Ovary (tissue), 3 donors: ENCODE results near the gene TAGLN.

Source experiments
- EP300 ChIP-seq: sonication (generic); formaldehyde crosslinking; IDR thresholded peaks from one replicate; pipeline ENCODE4 v1.6.1; 2017; ENCODE audit warnings: antibody characterized with exemption
- POLR2A ChIP-seq: fragments of 450-650 bp; IDR thresholded peaks from one replicate; pipeline ENCODE4 v1.6.1; 2017; ENCODE audit warnings: antibody characterized with exemption, mild to moderate bottlenecking, moderate library complexity
- TF ChIP-seq, protein P1 (sequence below), 3 donors: fragments of 450-650 bp in 2 of 3; fragments of 200-600 bp in 1 of 3; IDR thresholded peaks; one replicate each; pipeline versions ENCODE4 v1.5.1 to v1.8.0; 2016 to 2022; ENCODE audit warnings: antibody characterized with exemption in 3 of 3, mild to moderate bottlenecking in 1 of 3
- donor health status: DM: no; HTN: no; CAD: no.

- TF ChIP-seq, protein P1, sequence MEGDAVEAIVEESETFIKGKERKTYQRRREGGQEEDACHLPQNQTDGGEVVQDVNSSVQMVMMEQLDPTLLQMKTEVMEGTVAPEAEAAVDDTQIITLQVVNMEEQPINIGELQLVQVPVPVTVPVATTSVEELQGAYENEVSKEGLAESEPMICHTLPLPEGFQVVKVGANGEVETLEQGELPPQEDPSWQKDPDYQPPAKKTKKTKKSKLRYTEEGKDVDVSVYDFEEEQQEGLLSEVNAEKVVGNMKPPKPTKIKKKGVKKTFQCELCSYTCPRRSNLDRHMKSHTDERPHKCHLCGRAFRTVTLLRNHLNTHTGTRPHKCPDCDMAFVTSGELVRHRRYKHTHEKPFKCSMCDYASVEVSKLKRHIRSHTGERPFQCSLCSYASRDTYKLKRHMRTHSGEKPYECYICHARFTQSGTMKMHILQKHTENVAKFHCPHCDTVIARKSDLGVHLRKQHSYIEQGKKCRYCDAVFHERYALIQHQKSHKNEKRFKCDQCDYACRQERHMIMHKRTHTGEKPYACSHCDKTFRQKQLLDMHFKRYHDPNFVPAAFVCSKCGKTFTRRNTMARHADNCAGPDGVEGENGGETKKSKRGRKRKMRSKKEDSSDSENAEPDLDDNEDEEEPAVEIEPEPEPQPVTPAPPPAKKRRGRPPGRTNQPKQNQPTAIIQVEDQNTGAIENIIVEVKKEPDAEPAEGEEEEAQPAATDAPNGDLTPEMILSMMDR (IDR thresholded peaks at IDR 0.05) = no peak
- TF ChIP-seq POLR2A (no peak), EP300 (no peak)
Observed at GRCh38 chr11:117179048-117179999, 19.8 kb upstream of the TAGLN start.
